Endodermal cell (in vitro differentiated cells): ENCODE measurements around the gene SOS2. TPM values are rescaled to one million over a fixed set of nuclear protein-coding genes. Genes with fewer than 3 reads are reported as not detected.

Experiments
- DNase-seq: peaks from one replicate; pipeline ENCODE4 v3.0.0-alpha.2; 2017
- H3K27ac ChIP-seq: 2 replicates; pipeline ENCODE4 v1.5.1; 2013; ENCODE audit warnings: mild to moderate bottlenecking, low read depth, low read length, moderate library complexity
- H3K27me3 ChIP-seq: 2 replicates; pipeline ENCODE4 v1.6.1; 2013; ENCODE audit warnings: mild to moderate bottlenecking, low read length, moderate library complexity; ENCODE audit not compliant: insufficient read depth, control insufficient read depth, poor library complexity, severe bottlenecking
- H3K36me3 ChIP-seq: 2 replicates; pipeline ENCODE4 v1.7.0; 2013; ENCODE audit warnings: mild to moderate bottlenecking, low read length, moderate library complexity; ENCODE audit not compliant: control insufficient read depth, insufficient read depth
- H3K4me1 ChIP-seq: one replicate; pipeline ENCODE4 v1.7.0; 2013; ENCODE audit warnings: low read length; ENCODE audit not compliant: control insufficient read depth, insufficient read depth
- H3K4me3 ChIP-seq: 2 replicates; pipeline ENCODE4 v1.5.1; 2013; ENCODE audit warnings: mild to moderate bottlenecking, low read length, moderate library complexity
- H3K9ac ChIP-seq: 2 replicates; pipeline ENCODE4 v1.6.1; 2013; ENCODE audit warnings: mild to moderate bottlenecking, low read length, moderate library complexity; ENCODE audit not compliant: poor library complexity, severe bottlenecking; ENCODE audit errors: extremely low read depth
- H3K9me3 ChIP-seq: 2 replicates; pipeline ENCODE4 v1.6.1; 2013; ENCODE audit warnings: mild to moderate bottlenecking, low read length, moderate library complexity; ENCODE audit not compliant: control insufficient read depth
- H3K27ac Mint-ChIP-seq: 2 replicates; pipeline ENCODE4 v1.8.0; 2020; ENCODE audit warnings: mixed read lengths
- H3K27me3 Mint-ChIP-seq: 2 replicates; pipeline ENCODE4 v1.8.0; 2021; ENCODE audit warnings: mild to moderate bottlenecking, mixed read lengths; ENCODE audit not compliant: insufficient read depth
- H3K36me3 Mint-ChIP-seq: 2 replicates; pipeline ENCODE4 v1.8.0; 2020; ENCODE audit warnings: low read depth, mixed read lengths
- H3K4me1 Mint-ChIP-seq: 2 replicates; pipeline ENCODE4 v1.8.0; 2020; ENCODE audit warnings: mixed read lengths
- H3K4me3 Mint-ChIP-seq: 2 replicates; pipeline ENCODE4 v1.8.0; 2020; ENCODE audit warnings: mild to moderate bottlenecking, moderate library complexity, mixed read lengths
- H3K9me3 Mint-ChIP-seq: 2 replicates; pipeline ENCODE4 v1.8.0; 2020; ENCODE audit warnings: mild to moderate bottlenecking, mixed read lengths
- CTCF ChIP-seq: fragments of 200-600 bp; sonication (generic); conservative IDR thresholded peaks from 2 replicates; pipeline ENCODE4 v1.5.0; 2021; ENCODE audit warnings: antibody characterized with exemption, mild to moderate bottlenecking
- WGBS, 2 experiments: methylation state at CpG; one replicate each; pipeline versions ENCODE4 v1.1.5 to v1.1.7; 2013; ENCODE audit warnings: missing lambda C conversion rate in 2 of 2, mixed read lengths in 1 of 2; ENCODE audit not compliant: insufficient coverage in 1 of 2, insufficient read length in 1 of 2; 5-methylcytosine and 5-hydroxymethylcytosine counted together
- total RNA-seq, 2 donors: library from RNA; stranded (reverse); fragmentation: NEBNext Ultra II Directional in 1 of 2; extraction: Animal tissue kit (Norgen Biotek cat#: 25700) in 1 of 2; gene quantifications; 2 replicates in 1 of 2; 3 replicates in 1 of 2; pipeline ENCODE4 v1.2.1, GENCODE V29; 2021

The SOS2 gene
- total RNA-seq, 2 donors from 2014 or later = 19.6 to 20.4 TPM

- H3K36me3 ChIP-seq = peaks cover 41% of the 10 kb centered on the region
- TF ChIP-seq CTCF = no peak
- H3K27ac ChIP-seq = no peak overlapping the region
- H3K27me3 ChIP-seq = no peaks in the 10 kb centered on the region
- H3K4me1 Mint-ChIP-seq = no peaks in the 10 kb centered on the region
- H3K4me1 ChIP-seq = no peaks in the 10 kb centered on the region
- H3K9ac ChIP-seq = no peak overlapping the region
- H3K4me3 ChIP-seq = no peak overlapping the region
- no peaks in the 10 kb centered on the region for H3K9me3 ChIP-seq
- no peak for DNase-seq
- no peaks in the 10 kb centered on the region for H3K9me3 Mint-ChIP-seq
- peaks cover 26% of the 10 kb centered on the region for H3K36me3 Mint-ChIP-seq
- H3K27me3 Mint-ChIP-seq = no peaks in the 10 kb centered on the region
- no peak overlapping the region for H3K4me3 Mint-ChIP-seq
- no peak overlapping the region for H3K27ac Mint-ChIP-seq
- WGBS, 2 experiments = 93% methylated on average over 3 of the region's 4 CpGs; no CpG with 5 or more reads in 1 of the 2 experiments
These were observed 75.3 kb downstream of the SOS2 start for GRCh38 chr14:50156111-50156510.

- H3K27ac ChIP-seq = no peak overlapping the region
- TF ChIP-seq CTCF = no peak
- H3K4me3 ChIP-seq = no peak overlapping the region
- Mint-ChIP-seq H3K27me3 (no peaks in the 10 kb centered on the region), H3K4me1 (no peaks in the 10 kb centered on the region), H3K27ac (no peak overlapping the region), H3K9me3 (no peaks in the 10 kb centered on the region), H3K36me3 (peaks cover 43% of the 10 kb centered on the region), H3K4me3 (no peak overlapping the region)
- WGBS, 2 experiments = 95 to 100% methylated on average over 4 of the region's 4 CpGs
- H3K9me3 ChIP-seq = no peaks in the 10 kb centered on the region
- H3K27me3 ChIP-seq = no peaks in the 10 kb centered on the region
- DNase-seq = no peak
- H3K9ac ChIP-seq = no peak overlapping the region
- no peaks in the 10 kb centered on the region for H3K4me1 ChIP-seq
- peaks cover 36% of the 10 kb centered on the region for H3K36me3 ChIP-seq
These were observed 82.6 kb downstream of the SOS2 start for GRCh38 chr14:50148799-50149198.

- Histone ChIP-seq H3K36me3 (no peaks in the 10 kb centered on the region), H3K27ac (no peak overlapping the region), H3K9ac (no peak overlapping the region), H3K4me3 (no peak overlapping the region), H3K9me3 (no peaks in the 10 kb centered on the region), H3K4me1 (no peaks in the 10 kb centered on the region), H3K27me3 (no peaks in the 10 kb centered on the region)
- Mint-ChIP-seq H3K9me3 (no peaks in the 10 kb centered on the region), H3K4me1 (peaks cover 1% of the 10 kb centered on the region), H3K36me3 (peaks cover 6% of the 10 kb centered on the region), H3K27me3 (no peaks in the 10 kb centered on the region), H3K4me3 (no peak overlapping the region), H3K27ac (no peak overlapping the region)
- DNase-seq = no peak
- 92% methylated on average over 3 of the region's 3 CpGs; no CpG with 5 or more reads in 1 of the 2 experiments for WGBS, 2 experiments
- no peak for TF ChIP-seq CTCF
These were observed 92.2 kb downstream of the SOS2 start for GRCh38 chr14:50139192-50139591.
